ENCODE measurements around the gene PRAC1. TPM values are rescaled to one million over a fixed set of nuclear protein-coding genes. Genes with fewer than 3 reads are reported as not detected.
A peak's percentile ranks its signal among the peaks of the same experiment; 100 is the strongest.

The PRAC1 gene
- total and polyA plus RNA-seq, 8 donors, result not detected

DNA sequence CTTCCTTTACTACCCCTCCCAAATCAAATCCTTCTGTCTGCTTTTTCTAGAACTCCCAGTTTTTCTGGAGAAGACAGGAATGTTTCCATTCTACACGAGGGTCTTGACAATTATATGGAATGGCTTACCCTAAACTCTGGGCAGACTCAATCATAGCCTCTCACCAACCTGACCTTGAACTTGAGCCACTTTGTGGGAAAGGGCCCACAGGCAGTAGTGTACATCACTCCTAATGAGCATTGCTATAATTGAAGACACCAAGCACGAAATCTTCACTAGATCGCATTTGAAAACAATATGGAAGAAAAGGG lies 7.9 kb upstream of the PRAC1 start:
- no peak for DNase-seq
- H3K9me3 ChIP-seq, result no peaks in the 10 kb centered on the region
- H3K4me3 ChIP-seq, result no peak overlapping the region
- H3K27me3 ChIP-seq, result peaks cover 0 to 80% (median 23%) of the 10 kb centered on the region in 4 donors
- TF ChIP-seq, protein P1, sequence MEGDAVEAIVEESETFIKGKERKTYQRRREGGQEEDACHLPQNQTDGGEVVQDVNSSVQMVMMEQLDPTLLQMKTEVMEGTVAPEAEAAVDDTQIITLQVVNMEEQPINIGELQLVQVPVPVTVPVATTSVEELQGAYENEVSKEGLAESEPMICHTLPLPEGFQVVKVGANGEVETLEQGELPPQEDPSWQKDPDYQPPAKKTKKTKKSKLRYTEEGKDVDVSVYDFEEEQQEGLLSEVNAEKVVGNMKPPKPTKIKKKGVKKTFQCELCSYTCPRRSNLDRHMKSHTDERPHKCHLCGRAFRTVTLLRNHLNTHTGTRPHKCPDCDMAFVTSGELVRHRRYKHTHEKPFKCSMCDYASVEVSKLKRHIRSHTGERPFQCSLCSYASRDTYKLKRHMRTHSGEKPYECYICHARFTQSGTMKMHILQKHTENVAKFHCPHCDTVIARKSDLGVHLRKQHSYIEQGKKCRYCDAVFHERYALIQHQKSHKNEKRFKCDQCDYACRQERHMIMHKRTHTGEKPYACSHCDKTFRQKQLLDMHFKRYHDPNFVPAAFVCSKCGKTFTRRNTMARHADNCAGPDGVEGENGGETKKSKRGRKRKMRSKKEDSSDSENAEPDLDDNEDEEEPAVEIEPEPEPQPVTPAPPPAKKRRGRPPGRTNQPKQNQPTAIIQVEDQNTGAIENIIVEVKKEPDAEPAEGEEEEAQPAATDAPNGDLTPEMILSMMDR (IDR thresholded peaks at IDR 0.05), result no peak
- no peak for ATAC-seq
- intact Hi-C loops (cut with DNase I), result no loop called here
- WGBS, 2 donors, result 25 to 31% methylated on average over 3 of the region's 3 CpGs
- no peak overlapping the region for H3K27ac ChIP-seq
- no peaks in the 10 kb centered on the region for H3K36me3 ChIP-seq
- H3K4me1 ChIP-seq, result no peaks in the 10 kb centered on the region
- no peak for FAIRE-seq

DNA sequence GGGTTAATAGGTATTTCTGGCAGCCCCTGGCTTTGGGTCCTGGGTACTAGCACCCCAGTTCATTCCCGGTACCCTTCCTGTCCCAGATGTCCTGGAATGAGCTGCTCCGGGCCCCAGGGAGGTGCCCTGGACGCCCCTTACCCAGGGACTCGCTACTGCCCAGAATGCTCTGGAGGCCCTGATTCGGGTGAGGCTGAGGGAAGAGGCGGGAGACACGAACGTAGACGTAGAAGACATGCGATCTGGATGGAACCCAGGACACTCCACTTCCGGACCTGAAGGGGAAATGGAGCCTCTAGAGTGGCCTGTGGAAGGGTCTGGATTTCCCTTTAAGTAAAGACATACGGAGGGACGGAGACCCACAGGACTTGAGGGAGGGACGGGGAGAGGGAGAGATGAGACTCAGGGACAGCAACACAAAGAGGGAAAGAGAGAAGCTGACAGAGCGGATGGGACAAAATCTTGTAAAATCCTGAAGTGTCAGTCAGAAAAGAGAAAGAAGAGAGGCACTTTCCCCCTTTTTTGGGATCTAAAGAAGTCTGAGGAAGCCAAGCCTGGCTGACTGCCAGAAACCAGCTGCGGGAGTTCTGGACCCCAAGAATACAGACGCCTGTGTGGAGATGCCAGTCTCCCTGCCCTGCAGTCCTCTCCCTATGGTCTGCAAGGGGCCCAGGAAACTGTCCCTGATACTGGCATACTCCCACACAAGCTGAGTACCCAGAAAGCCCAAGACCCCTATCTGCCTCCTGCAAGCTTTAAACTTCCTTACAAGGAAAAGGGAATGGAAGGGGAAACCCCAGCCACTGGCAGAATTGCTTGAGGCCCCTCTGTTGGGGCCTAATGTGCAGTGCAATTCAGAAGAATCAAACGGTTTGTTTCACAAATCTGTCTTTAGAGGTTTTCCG lies 7.3 kb upstream of the PRAC1 start:
- H3K36me3 ChIP-seq, result no peaks in the 10 kb centered on the region
- FAIRE-seq (no peak), ATAC-seq (no peak), DNase-seq (no peak)
- H3K27ac ChIP-seq, result no peak overlapping the region
- intact Hi-C loops (cut with DNase I), result loop anchor here in 2 of 3 donors (5.0 to 10.0 kb wide), 3 partner anchors 58 to 305 kb away; no protein-coding TSS in a partner anchor
- no peak overlapping the region for H3K4me3 ChIP-seq
- H3K9me3 ChIP-seq, result no peaks in the 10 kb centered on the region
- no peaks in the 10 kb centered on the region for H3K4me1 ChIP-seq
- 12 to 15% methylated on average over 19 of the region's 19 CpGs for WGBS, 2 donors
- peaks cover 0 to 79% (median 23%) of the 10 kb centered on the region in 4 donors for H3K27me3 ChIP-seq
- TF ChIP-seq, protein P1 (IDR thresholded peaks at IDR 0.05), result no peak

DNA sequence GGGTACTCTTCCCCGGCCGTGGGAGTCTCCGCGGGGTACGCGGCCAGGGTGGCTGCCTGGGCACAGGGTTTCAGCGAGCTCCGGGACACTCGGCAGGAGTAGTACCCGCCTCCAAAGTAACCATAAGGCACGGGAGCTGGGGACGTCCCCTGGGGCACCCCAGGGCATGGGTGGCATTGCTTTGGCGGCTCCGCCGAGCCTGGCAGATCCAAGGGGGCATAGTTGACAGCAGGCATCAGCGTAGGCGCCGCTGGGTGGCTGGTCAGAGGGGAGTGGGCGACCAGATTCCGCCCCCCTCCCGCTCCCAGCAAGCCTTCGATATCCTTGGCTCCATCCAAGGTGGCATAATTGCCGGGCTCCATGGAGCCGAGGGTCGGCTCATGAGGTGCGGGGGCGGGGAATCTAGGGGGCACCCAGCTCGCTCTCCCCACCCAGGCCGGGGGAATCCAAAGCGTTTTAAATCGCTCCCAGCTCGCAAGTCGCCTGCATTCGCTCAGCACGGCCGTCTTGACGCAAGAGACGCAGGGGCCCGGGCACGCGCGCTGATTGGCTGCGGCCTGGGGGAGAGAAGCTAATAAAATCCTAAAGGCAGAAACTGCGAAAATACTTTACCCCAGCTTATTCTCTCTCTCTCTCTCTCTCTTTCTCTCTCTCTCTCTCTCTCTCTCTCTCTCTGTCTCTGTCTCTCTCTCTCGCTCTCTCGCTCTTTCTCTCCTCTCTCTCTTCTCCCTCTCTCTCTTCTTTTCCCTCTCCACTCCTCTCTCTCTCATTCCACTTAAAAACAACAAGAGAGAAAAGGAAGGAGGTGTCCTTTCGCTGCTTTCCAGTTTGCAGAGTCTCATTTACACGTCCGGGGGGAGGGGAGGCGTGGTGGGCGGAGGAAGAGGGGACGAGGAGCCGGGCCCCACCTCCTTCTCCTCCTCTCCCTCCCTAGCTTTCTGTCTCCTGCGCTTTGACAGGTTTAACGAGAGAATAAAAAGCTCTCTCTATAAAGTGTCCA lies 6.2 kb upstream of the PRAC1 start, which contains the start of gene HOXB13:
Gene HOXB13, minus strand, starts transcription at position 519 of the 1,000 bp plus-strand sequence. Its CDS starts 157 bp downstream, at position 362.
- FAIRE-seq, result no peak
- WGBS, 2 donors, result 5 to 6% methylated on average over 52 to 55 of the region's 55 CpGs
- H3K27me3 ChIP-seq, result peaks cover 8 to 77% (median 25%) of the 10 kb centered on the region in 4 donors

DNA sequence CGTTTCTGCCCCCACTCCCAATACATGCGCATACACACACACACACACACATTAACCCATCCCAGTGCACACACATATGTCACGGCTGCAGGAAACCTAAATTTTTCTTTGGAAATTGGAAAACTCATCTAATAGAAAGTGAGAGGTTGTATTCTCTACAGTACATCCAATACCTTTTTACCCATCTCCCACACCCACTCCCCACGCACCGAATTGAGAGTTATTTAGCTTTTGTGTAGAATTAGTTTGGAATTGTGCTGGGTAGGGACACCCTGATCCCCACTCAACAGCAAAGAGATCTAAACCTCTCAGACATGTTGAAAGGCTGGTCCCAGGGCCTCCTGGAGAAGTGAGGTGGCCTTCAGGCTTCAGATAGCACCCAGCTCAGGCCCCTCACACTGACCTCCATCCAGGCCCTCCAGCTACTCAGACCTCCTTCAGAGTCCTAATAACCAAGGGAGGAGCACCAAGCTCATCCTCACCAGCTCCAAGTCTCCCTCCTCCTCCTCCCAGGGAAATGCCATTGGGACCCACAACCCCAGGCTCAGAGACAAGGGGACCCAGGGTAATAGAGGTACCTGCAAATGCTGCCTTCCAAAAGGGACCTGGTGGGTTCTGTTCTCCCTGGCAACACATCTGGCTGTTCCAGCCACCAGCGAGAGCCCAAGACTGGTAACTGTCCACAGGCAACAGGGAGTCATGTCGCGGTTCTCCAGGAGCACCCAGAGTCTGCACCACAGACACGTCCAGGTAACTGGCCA lies 5.3 kb upstream of the PRAC1 start:
- ATAC-seq (no peak), DNase-seq (no peak), FAIRE-seq (no peak)
- Histone ChIP-seq H3K36me3 (no peaks in the 10 kb centered on the region), H3K27ac (no peak overlapping the region), H3K9me3 (no peaks in the 10 kb centered on the region), H3K4me1 (peaks cover 0 to 5% (median 0%) of the 10 kb centered on the region in 3 donors), H3K4me3 (no peak overlapping the region), H3K27me3 (peaks cover 8 to 78% (median 24%) of the 10 kb centered on the region in 4 donors)
- TF ChIP-seq, protein P1 (IDR thresholded peaks at IDR 0.05), result no peak
- intact Hi-C loops (cut with DNase I), result loop anchor here in 2 of 3 donors (5.0 to 10.0 kb wide), 3 partner anchors 60 to 307 kb away; no protein-coding TSS in a partner anchor
- WGBS, 2 donors, result 25 to 34% methylated on average over 9 of the region's 9 CpGs

More for the DNA sequence above, 6.2 kb upstream of the PRAC1 start, which contains the start of gene HOXB13:
- intact Hi-C loops (cut with DNase I), result loop anchor here in 2 of 3 donors (5.0 to 10.0 kb wide), 3 partner anchors 59 to 306 kb away; no protein-coding TSS in a partner anchor
- Histone ChIP-seq H3K4me1 (peaks cover 0 to 5% (median 0%) of the 10 kb centered on the region in 3 donors), H3K4me3 (peak within 1 kb of the TSS in 2 of 4 donors; percentile 6 to 36), H3K9me3 (no peaks in the 10 kb centered on the region), H3K27ac (no peak within 1 kb of the TSS), H3K36me3 (no peaks in the 10 kb centered on the region)
- ATAC-seq (peak in 1 of 4 donors; percentile 28), DNase-seq (no peak)
- TF ChIP-seq, protein P1 (IDR thresholded peaks at IDR 0.05), result no peak

Data from pancreas (tissue), 10 donors.